ENCODE results near the gene CYP4F3.

The CYP4F3 gene

GRCh38 chr19:15621801-15622200, 18.9 kb upstream of the CYP4F3 start:
- no peak for DNase-seq (ENCODE audit: low read depth, low spot score)
- in situ Hi-C loops (cut with HindIII; ENCODE audit: low sequenced_read_pairs), result no loop called here
- H3K4me3 ChIP-seq (ENCODE audit: low read depth, low read length), result no peak overlapping the region
- no peak for TF ChIP-seq CTCF (IDR thresholded peaks at IDR 0.05; ENCODE audit: low read depth, low read length)

- in situ Hi-C loops (cut with HindIII; ENCODE audit: low sequenced_read_pairs), result no loop called here
- no peak overlapping the region for H3K4me3 ChIP-seq (ENCODE audit: low read depth, low read length)
- no peak for DNase-seq (ENCODE audit: low read depth, low spot score)
- TF ChIP-seq CTCF (IDR thresholded peaks at IDR 0.05; ENCODE audit: low read depth, low read length), result no peak
Measured at GRCh38 chr19:15622991-15623390, 17.7 kb upstream of the CYP4F3 start.

- H3K4me3 ChIP-seq (ENCODE audit: low read depth, low read length), result no peak overlapping the region
- DNase-seq (ENCODE audit: low read depth, low spot score), result no peak
- in situ Hi-C loops (cut with HindIII; ENCODE audit: low sequenced_read_pairs), result no loop called here
- TF ChIP-seq CTCF (IDR thresholded peaks at IDR 0.05; ENCODE audit: low read depth, low read length), result no peak
Measured at GRCh38 chr19:15623711-15624318, 16.9 kb upstream of the CYP4F3 start.

GRCh38 chr19:15628236-15629002, 12.3 kb upstream of the CYP4F3 start:
- H3K4me3 ChIP-seq (ENCODE audit: low read depth, low read length), result no peak overlapping the region

GRCh38 chr19:15629003-15629880, 11.5 kb upstream of the CYP4F3 start:
- no peak overlapping the region for H3K4me3 ChIP-seq (ENCODE audit: low read depth, low read length)
- peak; percentile 4 for DNase-seq (ENCODE audit: low read depth, low spot score)
- peak; percentile 69 for TF ChIP-seq CTCF (IDR thresholded peaks at IDR 0.05; ENCODE audit: low read depth, low read length)
- in situ Hi-C loops (cut with HindIII; ENCODE audit: low sequenced_read_pairs), result no loop called here

More at GRCh38 chr19:15628236-15629002, 12.3 kb upstream of the CYP4F3 start:
- no peak for TF ChIP-seq CTCF (IDR thresholded peaks at IDR 0.05; ENCODE audit: low read depth, low read length)
- no peak for DNase-seq (ENCODE audit: low read depth, low spot score)
- in situ Hi-C loops (cut with HindIII; ENCODE audit: low sequenced_read_pairs), result no loop called here

- DNase-seq (ENCODE audit: low read depth, low spot score), result no peak
- in situ Hi-C loops (cut with HindIII; ENCODE audit: low sequenced_read_pairs), result no loop called here
Measured at GRCh38 chr19:15631817-15632216, 8.9 kb upstream of the CYP4F3 start.

More at GRCh38 chr19:15631817-15632216, 8.9 kb upstream of the CYP4F3 start:
- peak; percentile 35 for TF ChIP-seq CTCF (IDR thresholded peaks at IDR 0.05; ENCODE audit: low read depth, low read length)
- no peak overlapping the region for H3K4me3 ChIP-seq (ENCODE audit: low read depth, low read length)
